ENCODE results near the gene SV2B.

Gene SV2B

GRCh38 chr15:91141097-91141496, 41.0 kb downstream of the SV2B start:
- TF ChIP-seq, protein P1, sequence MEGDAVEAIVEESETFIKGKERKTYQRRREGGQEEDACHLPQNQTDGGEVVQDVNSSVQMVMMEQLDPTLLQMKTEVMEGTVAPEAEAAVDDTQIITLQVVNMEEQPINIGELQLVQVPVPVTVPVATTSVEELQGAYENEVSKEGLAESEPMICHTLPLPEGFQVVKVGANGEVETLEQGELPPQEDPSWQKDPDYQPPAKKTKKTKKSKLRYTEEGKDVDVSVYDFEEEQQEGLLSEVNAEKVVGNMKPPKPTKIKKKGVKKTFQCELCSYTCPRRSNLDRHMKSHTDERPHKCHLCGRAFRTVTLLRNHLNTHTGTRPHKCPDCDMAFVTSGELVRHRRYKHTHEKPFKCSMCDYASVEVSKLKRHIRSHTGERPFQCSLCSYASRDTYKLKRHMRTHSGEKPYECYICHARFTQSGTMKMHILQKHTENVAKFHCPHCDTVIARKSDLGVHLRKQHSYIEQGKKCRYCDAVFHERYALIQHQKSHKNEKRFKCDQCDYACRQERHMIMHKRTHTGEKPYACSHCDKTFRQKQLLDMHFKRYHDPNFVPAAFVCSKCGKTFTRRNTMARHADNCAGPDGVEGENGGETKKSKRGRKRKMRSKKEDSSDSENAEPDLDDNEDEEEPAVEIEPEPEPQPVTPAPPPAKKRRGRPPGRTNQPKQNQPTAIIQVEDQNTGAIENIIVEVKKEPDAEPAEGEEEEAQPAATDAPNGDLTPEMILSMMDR (IDR thresholded peaks at IDR 0.05; ENCODE audit: control insufficient read depth, insufficient read depth, low read depth, low read length, missing control alignments): no peak

DNA sequence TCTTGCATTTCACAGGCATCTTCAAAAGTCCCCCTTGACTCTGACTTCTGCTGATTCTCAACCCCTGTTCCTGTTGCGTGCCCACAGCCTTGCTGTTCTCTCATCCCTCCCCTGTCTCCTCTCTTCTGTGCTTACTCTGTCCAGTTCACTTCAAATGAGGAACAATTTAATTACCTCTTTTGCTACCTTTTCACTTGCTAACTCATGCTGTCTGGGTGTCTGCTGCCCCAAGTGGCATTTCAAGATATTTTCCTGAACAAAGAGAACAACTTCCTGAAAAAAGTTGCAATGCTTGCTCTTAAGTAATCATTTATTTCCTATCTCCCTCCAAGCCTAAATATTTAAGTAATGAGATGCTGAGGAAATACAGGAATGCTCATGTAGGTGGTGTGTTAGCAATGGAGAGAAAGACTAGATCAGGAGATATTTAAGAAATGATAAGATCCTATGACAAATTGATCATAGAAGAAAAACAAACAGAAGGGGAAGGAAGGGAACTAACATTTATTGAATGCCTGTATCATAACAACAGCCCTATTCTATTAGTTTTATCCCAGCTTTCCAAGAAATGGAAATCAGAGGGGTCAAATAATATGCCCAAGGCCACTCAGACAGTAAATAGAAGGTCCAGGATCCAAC, 42.2 kb downstream of the SV2B start:
- no peak overlapping the region for H3K4me3 ChIP-seq (ENCODE audit: control insufficient read depth, low read depth, low read length)
- no peak for DNase-seq (ENCODE audit: low read depth)
- TF ChIP-seq, protein P1 (IDR thresholded peaks at IDR 0.05; ENCODE audit: control insufficient read depth, insufficient read depth, low read depth, low read length, missing control alignments): peak; percentile 12

More at GRCh38 chr15:91141097-91141496, 41.0 kb downstream of the SV2B start:
- H3K4me3 ChIP-seq (ENCODE audit: control insufficient read depth, low read depth, low read length): no peak overlapping the region
- no peak for DNase-seq (ENCODE audit: low read depth)

DNA sequence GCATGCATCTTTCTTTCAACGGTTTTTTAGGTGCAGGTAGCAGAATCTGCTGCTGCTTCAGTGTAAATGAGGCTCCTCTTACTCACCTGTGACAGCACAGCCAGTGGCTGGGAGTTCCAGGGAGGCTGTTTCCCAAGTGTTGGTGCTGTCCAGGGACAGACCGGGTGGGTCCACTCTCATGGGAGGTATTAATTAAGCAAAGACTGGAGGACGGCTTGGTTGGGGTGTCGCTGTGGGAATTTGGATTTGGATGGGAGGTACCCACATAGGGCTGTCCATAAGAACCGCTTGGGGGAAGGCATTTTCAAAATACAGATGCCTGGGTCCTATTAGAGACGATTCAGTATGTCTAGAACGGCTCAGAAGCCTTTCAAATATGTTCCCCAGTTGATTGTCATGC, 42.9 kb downstream of the SV2B start:
- no peak overlapping the region for H3K4me3 ChIP-seq (ENCODE audit: control insufficient read depth, low read depth, low read length)
- DNase-seq (ENCODE audit: low read depth): no peak
- TF ChIP-seq, protein P1 (IDR thresholded peaks at IDR 0.05; ENCODE audit: control insufficient read depth, insufficient read depth, low read depth, low read length, missing control alignments): no peak

DNA sequence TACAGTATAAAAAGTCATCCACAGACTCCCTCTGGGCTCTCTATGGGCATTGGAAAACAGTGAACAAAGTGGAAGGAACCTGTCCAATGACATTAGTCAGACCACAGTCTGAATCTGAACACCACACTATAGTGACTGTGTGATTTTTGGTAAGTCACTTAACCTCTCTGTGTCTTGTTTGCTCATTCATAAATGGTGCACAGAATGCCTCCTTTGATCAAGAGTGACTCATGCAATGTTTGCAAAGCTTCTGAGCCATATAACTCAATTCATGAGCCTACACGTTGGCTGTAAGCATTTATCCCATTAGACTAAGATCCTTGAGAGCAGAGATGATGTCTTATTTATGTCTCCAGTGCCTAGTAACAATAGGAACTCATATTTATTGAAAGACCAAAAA, 46.7 kb downstream of the SV2B start:
- TF ChIP-seq, protein P1 (IDR thresholded peaks at IDR 0.05; ENCODE audit: control insufficient read depth, insufficient read depth, low read depth, low read length, missing control alignments): no peak
- no peak overlapping the region for H3K4me3 ChIP-seq (ENCODE audit: control insufficient read depth, low read depth, low read length)

DNA sequence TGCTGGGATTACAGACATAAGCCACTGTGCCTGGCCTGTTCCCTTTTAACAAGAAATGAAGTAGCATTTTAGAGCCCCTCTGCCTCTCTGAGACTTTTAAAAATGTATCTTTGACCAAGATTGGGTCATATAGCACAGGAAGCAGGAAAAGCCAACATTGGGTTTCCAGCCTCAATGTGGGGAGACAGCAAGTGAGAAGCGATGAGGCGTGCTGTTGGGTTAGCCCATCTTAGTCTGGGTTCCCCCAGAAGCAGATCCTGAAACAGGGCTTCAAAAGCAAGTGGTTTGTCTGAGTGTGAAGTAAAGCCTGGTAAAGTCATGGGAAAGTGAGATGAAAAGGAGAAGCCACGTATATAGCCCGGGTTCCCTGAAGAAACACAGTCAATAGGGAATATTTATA, 48.2 kb downstream of the SV2B start:
- TF ChIP-seq, protein P1 (IDR thresholded peaks at IDR 0.05; ENCODE audit: control insufficient read depth, insufficient read depth, low read depth, low read length, missing control alignments): no peak
- no peak overlapping the region for H3K4me3 ChIP-seq (ENCODE audit: control insufficient read depth, low read depth, low read length)
- DNase-seq (ENCODE audit: low read depth): no peak

More for the DNA sequence above, 46.7 kb downstream of the SV2B start:
- no peak for DNase-seq (ENCODE audit: low read depth)

DNA sequence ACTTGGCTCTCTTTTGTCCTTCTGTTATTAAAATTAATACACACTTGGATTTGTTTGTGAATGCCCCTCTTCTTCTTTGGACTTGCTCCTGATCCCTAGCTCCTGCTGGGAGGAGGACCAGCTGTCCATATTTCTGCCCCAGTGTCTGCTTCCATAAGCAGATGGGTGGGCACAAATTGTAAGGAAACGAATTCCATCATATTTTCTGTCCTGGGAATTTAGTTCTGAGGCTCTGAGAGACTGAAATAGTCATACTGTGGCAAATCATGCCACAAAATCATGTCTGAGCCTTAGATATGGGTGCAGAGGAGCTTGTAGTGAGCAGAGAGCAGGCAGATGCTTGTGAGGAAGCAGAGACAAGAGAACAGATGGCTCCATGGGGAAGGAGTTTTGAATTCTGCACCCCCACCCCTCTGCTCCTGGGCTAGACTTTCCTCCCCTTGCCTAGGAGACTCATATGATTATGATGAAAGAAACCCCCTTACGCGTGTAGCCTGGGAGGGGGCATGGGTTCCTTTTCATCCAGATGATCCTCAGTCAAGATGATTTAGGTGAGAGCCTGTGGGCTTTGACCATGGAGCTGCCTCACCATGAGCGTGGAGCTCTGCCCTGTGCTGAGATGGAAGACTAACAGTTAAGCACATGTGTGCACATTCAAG, 50.6 kb downstream of the SV2B start:
- no peak for DNase-seq (ENCODE audit: low read depth)
- TF ChIP-seq, protein P1 (IDR thresholded peaks at IDR 0.05; ENCODE audit: control insufficient read depth, insufficient read depth, low read depth, low read length, missing control alignments): no peak

More for the DNA sequence above, 50.6 kb downstream of the SV2B start:
- no peak overlapping the region for H3K4me3 ChIP-seq (ENCODE audit: control insufficient read depth, low read depth, low read length)
